MM.1S (cell line): ENCODE measurements around the gene BANP.
"Not testable (repeated sequence)": the region's sequence is repeated elsewhere in the genome, so short reads cannot be mapped to it uniquely, and the experiment has no call there.

Experiments used
- DNase-seq: peaks from one replicate; pipeline ENCODE4 v3.0.0-alpha.2; 2015
- H2AFZ ChIP-seq: fragments of 300-600 bp; sonication (generic); 2 replicates; pipeline ENCODE4 v1.6.0; 2016; ENCODE audit warnings: antibody characterized with exemption, low read length
- H3F3A ChIP-seq: fragments of 300-600 bp; sonication (generic); 2 replicates; pipeline ENCODE4 v1.6.1; 2016; ENCODE audit warnings: mild to moderate bottlenecking, antibody characterized with exemption, low read length, moderate library complexity, mixed read lengths; ENCODE audit not compliant: insufficient read depth
- H3K27ac ChIP-seq: fragments of 300-600 bp; sonication (generic); 2 replicates; pipeline ENCODE4 v1.5.1; 2016; ENCODE audit warnings: mild to moderate bottlenecking, low read length
- H3K27me3 ChIP-seq: fragments of 300-600 bp; sonication (generic); replicated peaks from 2 replicates; pipeline ENCODE4 v1.6.0; 2016; ENCODE audit warnings: low read length; ENCODE audit not compliant: insufficient read depth
- H3K36me3 ChIP-seq: fragments of 300-600 bp; sonication (generic); replicated peaks from 2 replicates; pipeline ENCODE4 v1.6.1; 2016; ENCODE audit warnings: mild to moderate bottlenecking, low read length, mixed read lengths; ENCODE audit not compliant: insufficient read depth
- H3K4me1 ChIP-seq: fragments of 300-600 bp; sonication (generic); 2 replicates; pipeline ENCODE4 v1.6.1; 2016; ENCODE audit warnings: low read length, mixed read lengths
- H3K4me2 ChIP-seq: fragments of 300-600 bp; sonication (generic); 2 replicates; pipeline ENCODE4 v1.6.0; 2016; ENCODE audit warnings: low read depth, low read length
- H3K4me3 ChIP-seq: fragments of 300-600 bp; sonication (generic); 2 replicates; pipeline ENCODE4 v1.5.1; 2016; ENCODE audit warnings: low read length, mixed read lengths
- H3K79me2 ChIP-seq: fragments of 300-600 bp; sonication (generic); 2 replicates; pipeline ENCODE4 v1.6.1; 2016; ENCODE audit warnings: mixed run types, low read length, mixed read lengths
- H3K9ac ChIP-seq: fragments of 300-600 bp; sonication (generic); 2 replicates; pipeline ENCODE4 v1.6.1; 2016; ENCODE audit warnings: low read length, mixed read lengths
- H3K9me2 ChIP-seq: fragments of 300-600 bp; sonication (generic); replicated peaks from 2 replicates; pipeline ENCODE4 v1.6.1; 2016; ENCODE audit warnings: mild to moderate bottlenecking, low read length, mixed read lengths; ENCODE audit not compliant: insufficient read depth
- H3K9me3 ChIP-seq: fragments of 300-600 bp; sonication (generic); replicated peaks from 2 replicates; pipeline ENCODE4 v1.6.1; 2016; ENCODE audit warnings: mild to moderate bottlenecking, low read length, mixed read lengths; ENCODE audit not compliant: insufficient read depth
- H4K20me1 ChIP-seq: fragments of 300-600 bp; sonication (generic); 2 replicates; pipeline ENCODE4 v1.6.1; 2016; ENCODE audit warnings: mild to moderate bottlenecking, low read length, moderate library complexity, mixed read lengths; ENCODE audit not compliant: insufficient read depth
- CTCF ChIP-seq: fragments of 300-600 bp; sonication (generic); IDR thresholded peaks from 2 replicates; pipeline ENCODE4 v1.5.1; 2016; ENCODE audit warnings: antibody characterized with exemption, low read length, mixed read lengths
- EZH2 ChIP-seq: fragments of 300-600 bp; sonication (generic); optimal IDR thresholded peaks from 2 replicates; pipeline ENCODE3; 2017; ENCODE audit warnings: low read depth, mild to moderate bottlenecking, antibody characterized with exemption, low read length, mixed read lengths
- EZH2phosphoT487 ChIP-seq: fragments of 300-600 bp; sonication (generic); IDR thresholded peaks from 2 replicates; pipeline ENCODE4 v1.6.1; 2018; ENCODE audit warnings: antibody characterized with exemption, low read length

Gene BANP

GRCh38 chr16:88108762-88109161 lies 157.5 kb downstream of the BANP start:
- H4K20me1 ChIP-seq, result no peaks in the 10 kb centered on the region
- H3K9me3 ChIP-seq, result no peaks in the 10 kb centered on the region
- H3K27ac ChIP-seq, result no peak overlapping the region
- DNase-seq, result no peak
- no peaks in the 10 kb centered on the region for H3K4me1 ChIP-seq
- H3K9me2 ChIP-seq, result no peaks in the 10 kb centered on the region
- no peaks in the 10 kb centered on the region; the same call in 1 of the 2 replicates for H3K27me3 ChIP-seq
- H3F3A ChIP-seq, result no peaks in the 10 kb centered on the region
- no peak overlapping the region for H2AFZ ChIP-seq
- H3K4me2 ChIP-seq, result no peak overlapping the region
- no peak for TF ChIP-seq EZH2phosphoT487
- no peak overlapping the region for H3K9ac ChIP-seq
- no peaks in the 10 kb centered on the region for H3K79me2 ChIP-seq
- no peak overlapping the region for H3K4me3 ChIP-seq
- H3K36me3 ChIP-seq, result no peaks in the 10 kb centered on the region

- not testable (repeated sequence) for H2AFZ ChIP-seq, H3K4me3 ChIP-seq, H3F3A ChIP-seq, DNase-seq, H3K79me2 ChIP-seq, H3K36me3 ChIP-seq, H3K4me2 ChIP-seq, H3K27me3 ChIP-seq, H3K4me1 ChIP-seq, H3K27ac ChIP-seq, H3K9me2 ChIP-seq, H3K9me3 ChIP-seq, H4K20me1 ChIP-seq, H3K9ac ChIP-seq
Measured at GRCh38 chr16:88109726-88110621, 158.7 kb downstream of the BANP start.

GRCh38 chr16:88110875-88111494 lies 159.8 kb downstream of the BANP start:
- not testable (repeated sequence) for H3K9me2 ChIP-seq, H3K9me3 ChIP-seq, H3K4me2 ChIP-seq, DNase-seq, H3K79me2 ChIP-seq, H3K27ac ChIP-seq, H3F3A ChIP-seq, H3K36me3 ChIP-seq, H3K4me3 ChIP-seq, H2AFZ ChIP-seq, H3K27me3 ChIP-seq, H3K4me1 ChIP-seq, H3K9ac ChIP-seq, H4K20me1 ChIP-seq

DNA sequence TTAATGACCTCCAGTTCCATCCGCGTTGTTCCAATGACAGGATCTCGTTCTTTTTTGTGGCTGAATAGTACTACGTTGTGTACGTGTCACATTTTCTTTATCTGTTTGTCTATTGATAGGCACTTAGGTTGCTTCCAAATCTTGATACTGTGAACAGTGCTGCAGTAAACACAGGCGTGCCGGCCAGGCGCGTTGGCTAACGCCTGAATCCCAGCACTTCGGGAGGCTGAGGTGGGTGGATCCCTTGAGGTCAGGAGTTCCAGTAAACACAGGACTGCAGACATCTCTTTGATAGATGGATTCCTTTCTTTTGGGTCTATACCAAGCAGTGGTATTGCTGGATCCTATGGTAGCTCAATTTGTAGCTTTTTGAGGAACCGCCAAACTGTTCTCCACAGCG lies 160.7 kb downstream of the BANP start:
- not testable (repeated sequence) for H4K20me1 ChIP-seq, H2AFZ ChIP-seq

DNA sequence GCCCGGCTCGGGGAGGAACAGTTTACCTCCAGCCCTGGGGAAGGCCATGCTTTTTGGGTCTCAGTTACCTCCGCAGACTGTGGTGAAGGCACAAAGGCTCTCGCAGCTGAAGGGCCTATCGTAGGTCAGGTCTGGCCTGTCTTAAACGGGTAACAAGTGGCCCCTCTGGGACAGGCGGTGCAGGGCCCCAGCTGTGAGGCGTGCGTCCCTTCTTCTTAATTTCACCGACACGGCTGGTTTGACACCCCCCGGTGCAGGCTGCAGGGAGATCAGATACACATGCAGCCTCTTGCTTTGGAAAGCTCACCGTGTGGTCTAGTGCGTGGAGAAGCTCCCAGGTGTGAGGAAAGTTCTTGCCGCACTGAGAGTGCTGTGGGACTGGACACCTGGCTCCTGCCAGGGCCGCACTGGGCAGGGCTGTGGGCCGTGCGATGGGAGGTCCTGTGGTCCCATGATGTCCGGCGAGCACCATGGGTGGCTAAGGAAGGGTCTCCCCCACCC lies 162.4 kb downstream of the BANP start:
- Histone ChIP-seq H3K9me3 (no peaks in the 10 kb centered on the region), H3K27me3 (peaks cover 4% of the 10 kb centered on the region), H3F3A (no peaks in the 10 kb centered on the region), H3K4me2 (no peak overlapping the region), H3K9ac (no peak overlapping the region), H2AFZ (no peak overlapping the region), H3K27ac (no peak overlapping the region), H3K4me3 (no peak overlapping the region), H3K79me2 (no peaks in the 10 kb centered on the region), H4K20me1 (no peaks in the 10 kb centered on the region), H3K4me1 (no peaks in the 10 kb centered on the region), H3K36me3 (no peaks in the 10 kb centered on the region), H3K9me2 (no peaks in the 10 kb centered on the region)
- no peak for TF ChIP-seq CTCF
- TF ChIP-seq EZH2, result no peak
- no peak for TF ChIP-seq EZH2phosphoT487
- no peak for DNase-seq

More for the DNA sequence above, 160.7 kb downstream of the BANP start:
- not testable (repeated sequence) for H3K4me2 ChIP-seq, H3K4me3 ChIP-seq, H3K79me2 ChIP-seq, H3K9me3 ChIP-seq, H3K9ac ChIP-seq, H3K9me2 ChIP-seq, H3K36me3 ChIP-seq, H3F3A ChIP-seq, H3K4me1 ChIP-seq, H3K27ac ChIP-seq, DNase-seq, H3K27me3 ChIP-seq

GRCh38 chr16:88114541-88115228 lies 163.5 kb downstream of the BANP start:
- H3K4me2 ChIP-seq, H3K9me3 ChIP-seq, H3K9me2 ChIP-seq, H3K9ac ChIP-seq, H2AFZ ChIP-seq, H4K20me1 ChIP-seq, H3K36me3 ChIP-seq, DNase-seq, H3K27me3 ChIP-seq, H3K4me3 ChIP-seq, H3K79me2 ChIP-seq, H3K4me1 ChIP-seq, H3K27ac ChIP-seq, H3F3A ChIP-seq: not testable (repeated sequence)
